RWPE1 (cell line): ENCODE data around the gene RRP7A.
A peak's percentile ranks its signal among the peaks of the same experiment; 100 is the strongest.
"Not testable (repeated sequence)": the region's sequence is repeated elsewhere in the genome, so short reads cannot be mapped to it uniquely, and the experiment has no call there.

ENCODE experiments used
- CTCF ChIA-PET: fragments of 350-600 bp; sonication (Branson Sonifier 250); formaldehyde crosslinking; extraction: SDS; loops from one replicate; lab custom pipeline; 2021; lab: Yijun Ruan, JAX
- POLR2A ChIA-PET: fragments of 400-600 bp; formaldehyde crosslinking; extraction: SDS; loops from one replicate; lab custom pipeline; 2020; ENCODE audit warnings: antibody characterized with exemption; ENCODE audit not compliant: low non-redundant PET; lab: Yijun Ruan, JAX
- DNase-seq: peaks from one replicate; pipeline ENCODE4 v3.0.0; 2012; ENCODE audit warnings: low spot score
- H3K27ac ChIP-seq: fragments of 450-650 bp; 2 replicates; pipeline ENCODE4 v1.5.1; 2017
- TF ChIP-seq, protein P1 (sequence below): fragments of 450-650 bp; conservative IDR thresholded peaks from 2 replicates; pipeline ENCODE4 v1.5.1; 2017; ENCODE audit warnings: low read depth, mild to moderate bottlenecking

RRP7A gene

DNA sequence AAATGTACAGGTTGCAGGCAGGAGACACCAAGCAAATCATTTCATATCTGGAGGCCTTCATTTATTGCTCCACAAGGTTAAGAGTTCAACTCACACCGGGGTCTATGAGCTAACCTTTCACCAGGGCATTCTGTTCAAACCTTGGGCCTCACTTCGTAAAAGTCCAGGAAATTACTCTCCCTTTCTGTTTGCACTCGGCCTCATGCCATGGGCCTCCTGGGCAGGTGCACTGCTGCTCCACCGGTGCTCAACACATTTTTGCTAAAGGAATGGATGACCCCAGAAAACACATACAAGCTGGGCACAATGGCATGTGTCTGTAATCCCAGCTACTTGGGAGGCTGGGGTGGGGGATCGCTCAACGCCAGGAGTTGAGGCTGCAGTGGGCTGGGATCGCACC is 16.6 kb upstream of the RRP7A start:
- POLR2A ChIA-PET, result no interaction called here
- DNase-seq, result no peak
- CTCF ChIA-PET, result no interaction called here
- TF ChIP-seq, protein P1, sequence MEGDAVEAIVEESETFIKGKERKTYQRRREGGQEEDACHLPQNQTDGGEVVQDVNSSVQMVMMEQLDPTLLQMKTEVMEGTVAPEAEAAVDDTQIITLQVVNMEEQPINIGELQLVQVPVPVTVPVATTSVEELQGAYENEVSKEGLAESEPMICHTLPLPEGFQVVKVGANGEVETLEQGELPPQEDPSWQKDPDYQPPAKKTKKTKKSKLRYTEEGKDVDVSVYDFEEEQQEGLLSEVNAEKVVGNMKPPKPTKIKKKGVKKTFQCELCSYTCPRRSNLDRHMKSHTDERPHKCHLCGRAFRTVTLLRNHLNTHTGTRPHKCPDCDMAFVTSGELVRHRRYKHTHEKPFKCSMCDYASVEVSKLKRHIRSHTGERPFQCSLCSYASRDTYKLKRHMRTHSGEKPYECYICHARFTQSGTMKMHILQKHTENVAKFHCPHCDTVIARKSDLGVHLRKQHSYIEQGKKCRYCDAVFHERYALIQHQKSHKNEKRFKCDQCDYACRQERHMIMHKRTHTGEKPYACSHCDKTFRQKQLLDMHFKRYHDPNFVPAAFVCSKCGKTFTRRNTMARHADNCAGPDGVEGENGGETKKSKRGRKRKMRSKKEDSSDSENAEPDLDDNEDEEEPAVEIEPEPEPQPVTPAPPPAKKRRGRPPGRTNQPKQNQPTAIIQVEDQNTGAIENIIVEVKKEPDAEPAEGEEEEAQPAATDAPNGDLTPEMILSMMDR, result no peak
- H3K27ac ChIP-seq, result no peak overlapping the region

DNA sequence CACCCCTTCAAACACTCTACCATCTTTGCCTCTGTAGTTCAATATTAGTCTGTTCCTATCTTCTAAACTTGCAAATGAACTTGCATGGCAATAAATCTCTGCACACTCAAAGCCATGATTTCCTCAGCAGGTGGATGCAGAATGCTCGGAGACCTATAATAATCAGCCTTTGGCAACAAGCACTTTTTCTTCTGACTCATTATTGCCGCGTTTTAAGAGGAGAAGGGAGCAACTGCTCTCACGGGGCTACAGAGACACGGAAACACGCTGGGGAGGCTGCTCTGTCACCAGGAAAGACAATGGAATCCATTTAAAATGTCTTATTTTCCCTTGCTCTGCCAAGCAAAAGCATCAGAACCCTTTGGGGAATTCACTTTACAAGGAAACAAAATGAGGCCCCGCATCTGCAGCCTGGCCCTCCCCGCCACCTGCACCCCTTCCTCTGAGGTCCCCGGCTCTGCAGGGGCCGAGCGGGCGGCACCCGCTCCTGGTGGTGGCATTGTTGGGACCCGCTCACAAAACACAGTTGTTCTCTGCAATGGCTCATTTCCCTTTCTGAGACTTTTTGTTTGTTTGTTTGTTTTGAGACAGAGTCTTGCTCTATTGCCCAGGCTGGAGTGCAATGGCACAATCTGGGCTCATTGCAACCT is 15.6 kb upstream of the RRP7A start:
- POLR2A ChIA-PET, CTCF ChIA-PET, H3K27ac ChIP-seq, DNase-seq: not testable (repeated sequence)

DNA sequence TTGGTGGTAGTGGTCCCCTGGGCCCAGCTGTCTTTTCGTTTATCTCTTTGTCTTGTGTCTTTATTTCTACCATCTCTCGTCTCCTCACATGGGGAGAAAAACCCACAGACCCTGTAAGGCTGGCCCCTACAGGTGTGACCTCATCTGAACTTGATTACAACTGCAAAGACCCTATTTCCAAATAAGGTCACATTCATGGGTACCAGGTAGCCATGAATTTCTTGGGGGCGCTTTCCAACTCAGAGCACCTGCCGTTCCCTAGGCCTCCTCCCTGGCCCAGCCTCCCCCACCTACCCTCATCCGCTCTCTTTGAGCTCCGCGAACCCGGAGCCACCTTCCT is 14.0 kb upstream of the RRP7A start:
- CTCF ChIA-PET, result no interaction called here
- DNase-seq, result no peak
- H3K27ac ChIP-seq, result no peak overlapping the region
- POLR2A ChIA-PET, result no interaction called here
- TF ChIP-seq, protein P1, result no peak

- H3K27ac ChIP-seq, CTCF ChIA-PET, POLR2A ChIA-PET, DNase-seq: not testable (repeated sequence)
Measured at GRCh38 chr22:42531401-42532084, 11.9 kb upstream of the RRP7A start.

DNA sequence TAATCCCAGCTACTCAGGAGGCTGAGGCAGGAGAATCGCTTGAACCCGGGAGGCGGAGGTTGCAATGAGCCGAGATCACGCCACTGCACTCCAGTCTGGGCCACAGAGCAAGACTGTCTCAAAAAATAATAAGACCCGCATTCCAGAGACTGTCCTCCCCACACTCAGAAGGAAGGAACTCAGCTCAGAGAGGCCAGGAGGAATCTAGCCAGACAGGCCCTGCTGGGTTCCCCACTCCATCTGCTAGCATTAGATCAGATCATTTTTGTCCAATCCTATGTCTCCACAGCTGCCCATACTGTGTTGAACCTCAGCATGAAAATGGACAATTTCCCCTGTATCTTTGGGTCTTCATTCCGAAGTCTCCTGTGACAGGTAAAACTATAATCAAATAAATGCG is 9.8 kb upstream of the RRP7A start:
- DNase-seq, H3K27ac ChIP-seq, CTCF ChIA-PET, POLR2A ChIA-PET: not testable (repeated sequence)

DNA sequence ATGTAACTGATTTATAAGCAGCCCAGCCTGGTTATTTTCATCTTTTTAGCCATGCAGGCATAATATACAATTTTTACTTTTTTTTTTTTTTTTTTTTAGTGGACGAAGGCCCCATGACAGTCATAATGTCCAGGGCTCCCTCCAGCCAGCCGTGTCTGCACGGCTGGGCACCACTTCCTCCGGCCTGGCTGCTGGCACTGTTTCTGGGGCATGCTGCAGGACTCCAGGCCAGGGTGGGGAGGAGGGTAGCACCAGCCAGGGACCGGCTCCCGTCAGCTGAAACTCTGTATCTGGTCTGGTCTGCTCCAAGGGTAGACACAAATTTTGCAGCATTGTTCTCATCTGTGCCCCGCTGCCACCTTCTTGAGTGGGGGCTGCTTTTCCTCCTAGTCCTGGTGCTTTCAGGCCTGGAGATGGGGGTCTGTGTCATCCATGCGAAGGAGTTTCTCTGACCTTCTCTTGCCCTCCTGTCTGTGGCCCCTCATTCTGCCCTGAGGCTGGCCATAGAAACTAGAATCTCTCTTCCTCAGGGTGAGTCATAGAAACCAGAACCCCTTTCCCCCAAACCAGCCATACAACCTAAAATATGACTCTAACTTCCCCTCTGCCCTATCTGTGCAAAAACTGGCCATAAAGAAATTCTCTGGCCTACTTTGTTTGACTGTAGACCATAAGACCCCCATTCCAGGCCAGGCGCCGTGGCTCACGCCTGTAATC is 9.2 kb upstream of the RRP7A start:
- TF ChIP-seq, protein P1, result no peak
- POLR2A ChIA-PET, result no interaction called here
- CTCF ChIA-PET, result no interaction called here
- H3K27ac ChIP-seq, result no peak overlapping the region
- no peak for DNase-seq

- DNase-seq, result no peak
- CTCF ChIA-PET, result no interaction called here
- H3K27ac ChIP-seq, result no peak overlapping the region
- POLR2A ChIA-PET, result no interaction called here
- TF ChIP-seq, protein P1, result no peak
Measured at GRCh38 chr22:42522546-42522945, 3.0 kb upstream of the RRP7A start.

DNA sequence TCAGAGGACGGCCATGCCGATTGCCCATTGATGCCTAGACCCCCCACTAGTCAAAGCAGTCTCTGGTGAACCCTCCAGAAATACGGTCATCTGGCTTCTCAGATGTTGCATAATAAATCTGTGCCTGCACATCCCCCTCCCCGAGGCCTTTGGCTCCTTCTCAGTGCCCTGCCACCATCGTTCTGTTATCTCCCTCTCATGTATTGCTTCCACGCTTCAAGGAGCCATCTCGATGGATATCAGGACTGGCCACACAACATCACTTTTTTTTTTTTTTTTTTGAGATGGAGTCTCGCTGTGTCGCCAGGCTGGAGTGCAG is 1.6 kb upstream of the RRP7A start:
- TF ChIP-seq, protein P1, result no peak
- H3K27ac ChIP-seq, result no peak overlapping the region; the same call in 1 of the 2 replicates
- ChIA-PET POLR2A (interaction anchor here (0.6 kb wide), 1 partner anchor 177 kb away, joined by 5 read pairs; no protein-coding TSS in a partner anchor), CTCF (no interaction called here)
- DNase-seq, result no peak

GRCh38 chr22:42518638-42519524 is 715 bp downstream of the RRP7A start:
- CTCF ChIA-PET, POLR2A ChIA-PET, DNase-seq: not testable (repeated sequence)
- H3K27ac ChIP-seq, result peak overlapping the region; percentile 64

GRCh38 chr22:42517103-42517502 is 2.5 kb downstream of the RRP7A start:
- POLR2A ChIA-PET, result interaction anchor here (0.6 kb wide), 1 partner anchor 17 kb away, joined by 4 read pairs; no protein-coding TSS in a partner anchor
- CTCF ChIA-PET, DNase-seq, H3K27ac ChIP-seq: not testable (repeated sequence)
